Endothelial cell of umbilical vein (primary cell): ENCODE data around the gene CFAP61. TPM values are rescaled to one million over a fixed set of nuclear protein-coding genes. Genes with fewer than 3 reads are reported as not detected.

Experiments used
- BruUV-seq: library from RNA; stranded (reverse); fragments of 400-500 nt; replicated peaks from 2 replicates; lab custom pipeline; 2021; lab: Mats Ljungman, UMichigan
- CTCF ChIA-PET: fragments of 300-600, 350-600 bp; sonication (Branson Sonifier 250); formaldehyde crosslinking; loops from one replicate; lab custom pipeline; 2021; ENCODE audit warnings: antibody characterized with exemption, inconsistent platforms; lab: Charles Lee
- POLR2A ChIA-PET: fragments of 300-600, 350-600 bp; sonication (Branson Sonifier 250); formaldehyde crosslinking; loops from one replicate; lab custom pipeline; 2021; ENCODE audit warnings: antibody characterized with exemption, inconsistent platforms; lab: Charles Lee
- DNase-seq: peaks from one replicate; pipeline ENCODE4 v3.0.0-alpha.2; 2011; ENCODE audit warnings: low read depth, low spot score
- FAIRE-seq: peaks from 2 replicates; lab custom pipeline; 2011; peaks lifted over from hg19 to GRCh38; lab: Jason Lieb, UNC
- H2AFZ ChIP-seq: 2 replicates; pipeline ENCODE4 v1.6.0; 2012; ENCODE audit warnings: low read depth, low read length, control low read depth, inconsistent platforms
- H3K27ac ChIP-seq: 2 replicates; pipeline ENCODE4 v1.5.1; 2011; ENCODE audit warnings: low read depth, mild to moderate bottlenecking, control low read depth, low read length, moderate library complexity; ENCODE audit not compliant: insufficient read depth
- H3K27me3 ChIP-seq, 2 experiments: 2 replicates each; pipeline versions ENCODE4 v1.6.0 to v1.6.1; 2011; ENCODE audit warnings: low read length in 2 of 2, mixed read lengths in 1 of 2; ENCODE audit not compliant: control insufficient read depth in 2 of 2, insufficient read depth in 2 of 2
- H3K36me3 ChIP-seq, 2 experiments: 2 replicates in 1 of 2; 3 replicates in 1 of 2; pipeline ENCODE4 v1.5.1; 2011; ENCODE audit warnings: low read length in 2 of 2, mild to moderate bottlenecking in 1 of 2, moderate library complexity in 1 of 2; ENCODE audit not compliant: control insufficient read depth in 2 of 2, insufficient read depth in 2 of 2; ENCODE audit errors: extremely low read depth in 1 of 2
- H3K4me1 ChIP-seq: 3 replicates; pipeline ENCODE4 v1.5.1; 2011; ENCODE audit warnings: mild to moderate bottlenecking, low read length; ENCODE audit not compliant: control insufficient read depth, insufficient read depth; ENCODE audit errors: extremely low read depth
- H3K4me2 ChIP-seq: 2 replicates; pipeline ENCODE4 v1.6.1; 2011; ENCODE audit warnings: low read length, control low read depth, mixed read lengths; ENCODE audit not compliant: insufficient read depth
- H3K4me3 ChIP-seq, 3 experiments: fragments of 200-600 bp in 1 of 3; sonication (generic), shearing (Covaris generic) in 1 of 3; replicated peaks in 1 of 3; 2 replicates each; pipeline ENCODE4 v1.5.1; 2011 to 2016; ENCODE audit warnings: control low read depth in 3 of 3, low read length in 3 of 3, mild to moderate bottlenecking in 2 of 3, inconsistent platforms in 1 of 3, low read depth in 1 of 3, moderate library complexity in 1 of 3; ENCODE audit not compliant: insufficient read depth in 1 of 3
- H3K79me2 ChIP-seq: 2 replicates; pipeline ENCODE4 v1.6.0; 2012; ENCODE audit warnings: low read length, inconsistent platforms; ENCODE audit not compliant: control insufficient read depth, insufficient read depth
- H3K9ac ChIP-seq: replicated peaks from 2 replicates; pipeline ENCODE3; 2011; ENCODE audit warnings: low read length, control low read depth; ENCODE audit not compliant: insufficient read depth; ENCODE audit errors: extremely low read depth
- H3K9me1 ChIP-seq: replicated peaks from 3 replicates; pipeline ENCODE4 v1.6.0; 2011; ENCODE audit warnings: mild to moderate bottlenecking, low read length; ENCODE audit not compliant: control insufficient read depth, insufficient read depth; ENCODE audit errors: extremely low read depth
- H3K9me3 ChIP-seq: replicated peaks from 2 replicates; pipeline ENCODE4 v1.5.1; 2012; ENCODE audit warnings: low read length, inconsistent platforms; ENCODE audit not compliant: control insufficient read depth, insufficient read depth
- H4K20me1 ChIP-seq: replicated peaks from 2 replicates; pipeline ENCODE3; 2011; ENCODE audit warnings: mild to moderate bottlenecking, low read length; ENCODE audit not compliant: control insufficient read depth, insufficient read depth; ENCODE audit errors: extremely low read depth
- EZH2 ChIP-seq: IDR thresholded peaks from 2 replicates; pipeline ENCODE4 v1.6.1; 2012; ENCODE audit warnings: borderline replicate concordance, low read depth, mild to moderate bottlenecking, moderate library complexity, low read length, inconsistent platforms; ENCODE audit not compliant: severe bottlenecking
- FOS ChIP-seq: IDR thresholded peaks from 2 replicates; pipeline ENCODE4 v1.6.1; 2011; ENCODE audit warnings: mild to moderate bottlenecking, low read length, moderate library complexity, borderline replicate concordance; ENCODE audit not compliant: insufficient read depth
- GATA2 ChIP-seq: IDR thresholded peaks from 2 replicates; pipeline ENCODE4 v1.7.0; 2011; ENCODE audit warnings: low read depth, mild to moderate bottlenecking, moderate library complexity, mixed read lengths, low read length; ENCODE audit not compliant: insufficient read length, insufficient read depth
- JUN ChIP-seq: IDR thresholded peaks from 2 replicates; pipeline ENCODE4 v1.6.1; 2011; ENCODE audit warnings: borderline replicate concordance, low read depth; ENCODE audit not compliant: insufficient read length, insufficient read depth
- MYC ChIP-seq: IDR thresholded peaks from one replicate; pipeline ENCODE4 v1.6.1; 2011; ENCODE audit warnings: mild to moderate bottlenecking, low read depth, low read length
- POLR2A ChIP-seq: IDR thresholded peaks from 2 replicates; pipeline ENCODE4 v1.6.1; 2012; ENCODE audit warnings: low read depth, mild to moderate bottlenecking, control low read depth, low read length
- POLR2AphosphoS5 ChIP-seq: IDR thresholded peaks from 2 replicates; pipeline ENCODE4 v1.6.1; 2012; ENCODE audit warnings: low read depth, mild to moderate bottlenecking, control low read depth, low read length, moderate library complexity; ENCODE audit not compliant: insufficient read depth
- dilution Hi-C: fragments of 300-500 bp; cut with MboI; formaldehyde crosslinking; loops from one replicate; pipeline ENCODE4 v1.15.0; 2019; ENCODE audit warnings: low sequenced_read_pairs; ENCODE audit not compliant: extremely low pct_ligation_motif_present
- intact Hi-C: fragments of 100-400 bp; cut with micrococcal nuclease; formaldehyde crosslinking; loops from one replicate; pipeline ENCODE4 v1.10.0; 2022
- polyA plus RNA-seq, 4 experiments: library from polyadenylated mRNA; depleted of rRNA in 3 of 4; stranded (reverse) in 3 of 4; unstranded in 1 of 4; fragments of >200 nt; gene quantifications; 2 replicates each; pipeline versions ENCODE4 v1.2.1 to v1.2.3, GENCODE V29; 2011 to 2012; ENCODE audit warnings: missing spikeins in 1 of 4
- total RNA-seq: library from RNA; stranded (reverse); gene quantifications from 2 replicates; pipeline ENCODE4 v1.2.3, GENCODE V29; 2021
- TF ChIP-seq, protein P1 (sequence below): IDR thresholded peaks from 2 replicates; pipeline ENCODE4 v1.6.1; 2011; ENCODE audit not compliant: insufficient read depth, insufficient read length
- TF ChIP-seq, protein P2 (sequence below), 2 donors: IDR thresholded peaks; 1 replicate in 1 of 2; 2 replicates in 1 of 2; pipeline ENCODE4 v1.5.1; 2011; ENCODE audit warnings: low read length in 2 of 2, mild to moderate bottlenecking in 2 of 2, moderate library complexity in 2 of 2, control low read depth in 1 of 2, inconsistent platforms in 1 of 2, low read depth in 1 of 2; ENCODE audit not compliant: insufficient read depth in 1 of 2; ENCODE audit errors: extremely low read depth in 1 of 2

The CFAP61 gene
- total and polyA plus RNA-seq, 2 donors (not counting 3 experiments of a cell fraction or from before 2014, with no cell fraction given): not detected

DNA sequence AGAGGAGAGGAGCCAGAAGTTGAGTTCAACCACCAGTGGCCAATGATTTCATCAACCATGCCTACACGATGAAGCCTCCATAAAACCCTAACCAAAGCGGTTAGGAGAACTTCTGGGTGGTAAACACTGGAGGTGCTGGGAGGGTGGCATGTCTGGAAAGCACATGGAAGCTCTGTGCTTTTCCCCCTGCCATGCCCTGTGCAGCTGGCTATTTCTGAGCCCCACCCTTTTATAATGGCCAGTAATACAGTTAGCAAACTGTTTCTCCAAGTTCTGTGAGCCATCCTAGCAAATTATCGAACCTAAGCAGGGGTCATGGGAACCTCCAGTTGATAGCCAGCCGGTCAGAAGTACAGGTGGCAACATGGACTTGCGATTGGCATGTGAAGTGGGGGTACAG is 167.8 kb downstream of the CFAP61 start:
- no peak overlapping the region for H3K4me2 ChIP-seq
- H3K9me3 ChIP-seq: no peaks in the 10 kb centered on the region
- no peaks in the 10 kb centered on the region for H3K9me1 ChIP-seq
- dilution Hi-C loops: no loop called here
- intact Hi-C loops: no loop called here
- H3K27me3 ChIP-seq: no peaks in the 10 kb centered on the region
- H3K79me2 ChIP-seq: no peaks in the 10 kb centered on the region
- no TSS peak for BruUV-seq
- ChIA-PET POLR2A (no interaction called here), CTCF (no interaction called here)
- no peaks in the 10 kb centered on the region for H4K20me1 ChIP-seq
- DNase-seq: no peak
- TF ChIP-seq, protein P1, sequence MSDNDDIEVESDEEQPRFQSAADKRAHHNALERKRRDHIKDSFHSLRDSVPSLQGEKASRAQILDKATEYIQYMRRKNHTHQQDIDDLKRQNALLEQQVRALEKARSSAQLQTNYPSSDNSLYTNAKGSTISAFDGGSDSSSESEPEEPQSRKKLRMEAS: no peak
- TF ChIP-seq, protein P2, sequence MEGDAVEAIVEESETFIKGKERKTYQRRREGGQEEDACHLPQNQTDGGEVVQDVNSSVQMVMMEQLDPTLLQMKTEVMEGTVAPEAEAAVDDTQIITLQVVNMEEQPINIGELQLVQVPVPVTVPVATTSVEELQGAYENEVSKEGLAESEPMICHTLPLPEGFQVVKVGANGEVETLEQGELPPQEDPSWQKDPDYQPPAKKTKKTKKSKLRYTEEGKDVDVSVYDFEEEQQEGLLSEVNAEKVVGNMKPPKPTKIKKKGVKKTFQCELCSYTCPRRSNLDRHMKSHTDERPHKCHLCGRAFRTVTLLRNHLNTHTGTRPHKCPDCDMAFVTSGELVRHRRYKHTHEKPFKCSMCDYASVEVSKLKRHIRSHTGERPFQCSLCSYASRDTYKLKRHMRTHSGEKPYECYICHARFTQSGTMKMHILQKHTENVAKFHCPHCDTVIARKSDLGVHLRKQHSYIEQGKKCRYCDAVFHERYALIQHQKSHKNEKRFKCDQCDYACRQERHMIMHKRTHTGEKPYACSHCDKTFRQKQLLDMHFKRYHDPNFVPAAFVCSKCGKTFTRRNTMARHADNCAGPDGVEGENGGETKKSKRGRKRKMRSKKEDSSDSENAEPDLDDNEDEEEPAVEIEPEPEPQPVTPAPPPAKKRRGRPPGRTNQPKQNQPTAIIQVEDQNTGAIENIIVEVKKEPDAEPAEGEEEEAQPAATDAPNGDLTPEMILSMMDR (IDR thresholded peaks at IDR 0.05; ENCODE audit: extremely low read depth in 1 of 2, insufficient read depth in 1 of 2, low read depth in 1 of 2, low read length in 2 of 2): no peak
- TF ChIP-seq GATA2 (no peak), FOS (no peak), POLR2AphosphoS5 (no peak), EZH2 (no peak), JUN (no peak), POLR2A (no peak), MYC (no peak)
- no peak overlapping the region for H3K27ac ChIP-seq
- no peaks in the 10 kb centered on the region for H3K36me3 ChIP-seq
- H3K4me1 ChIP-seq: no peaks in the 10 kb centered on the region
- H2AFZ ChIP-seq: no peak overlapping the region
- no peak overlapping the region for H3K9ac ChIP-seq
- FAIRE-seq: no peak
- no peak overlapping the region for H3K4me3 ChIP-seq
